DMS53 treated with DMSO at 0.1 percent for 48 hours (cell line): ENCODE results near the gene RALB.

Experiments used
- DNase-seq: peaks from one replicate; lab custom pipeline; 2025; ENCODE audit not compliant: unreplicated experiment; lab: John Stamatoyannopoulos, UW

Gene RALB, protein sequence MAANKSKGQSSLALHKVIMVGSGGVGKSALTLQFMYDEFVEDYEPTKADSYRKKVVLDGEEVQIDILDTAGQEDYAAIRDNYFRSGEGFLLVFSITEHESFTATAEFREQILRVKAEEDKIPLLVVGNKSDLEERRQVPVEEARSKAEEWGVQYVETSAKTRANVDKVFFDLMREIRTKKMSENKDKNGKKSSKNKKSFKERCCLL

DNA sequence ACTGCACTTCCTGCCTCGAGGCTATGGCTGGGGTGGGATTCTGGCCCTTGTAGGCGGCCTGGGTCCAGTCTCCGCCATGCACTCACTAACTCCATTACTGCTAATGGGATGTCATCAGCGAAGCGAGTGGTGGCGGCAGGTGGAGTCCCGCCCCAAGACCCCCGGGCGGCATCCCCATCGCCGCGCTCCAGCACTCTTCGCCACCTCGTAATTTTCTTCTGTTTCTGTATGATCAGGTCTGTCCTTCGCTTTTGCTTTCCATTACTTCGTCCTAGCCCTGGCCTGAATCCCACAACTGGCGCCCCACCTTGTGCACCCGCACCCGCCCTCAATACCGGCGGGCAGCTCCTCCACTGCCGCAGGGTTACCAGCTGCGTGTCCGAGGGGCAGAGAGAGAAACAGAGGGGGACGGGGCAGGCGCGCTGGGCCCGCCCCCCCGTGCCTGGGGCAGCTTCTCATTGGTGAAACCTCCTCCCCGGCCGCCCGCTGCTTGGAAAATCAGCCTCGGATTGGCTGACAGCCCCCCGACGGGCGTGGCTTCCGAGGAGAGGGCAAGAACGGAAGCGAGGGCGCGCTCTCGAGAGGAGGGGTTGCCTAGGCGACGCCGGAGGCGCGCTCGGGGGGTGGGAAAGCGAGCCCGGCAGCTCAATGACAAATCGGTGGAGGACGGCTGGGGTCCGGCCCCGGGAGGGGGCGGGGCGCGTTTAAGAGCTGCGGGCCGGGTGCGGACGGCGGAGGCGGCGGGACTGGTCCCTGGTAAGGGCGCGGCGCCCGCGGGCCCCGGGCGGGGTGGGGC is at the start of gene RALB:
RALB (plus strand) TSS at position 628 of the 796 bp plus-strand sequence. CDS start 25,813 bp downstream, outside the sequence.
- peak; percentile 94 for DNase-seq

DNA sequence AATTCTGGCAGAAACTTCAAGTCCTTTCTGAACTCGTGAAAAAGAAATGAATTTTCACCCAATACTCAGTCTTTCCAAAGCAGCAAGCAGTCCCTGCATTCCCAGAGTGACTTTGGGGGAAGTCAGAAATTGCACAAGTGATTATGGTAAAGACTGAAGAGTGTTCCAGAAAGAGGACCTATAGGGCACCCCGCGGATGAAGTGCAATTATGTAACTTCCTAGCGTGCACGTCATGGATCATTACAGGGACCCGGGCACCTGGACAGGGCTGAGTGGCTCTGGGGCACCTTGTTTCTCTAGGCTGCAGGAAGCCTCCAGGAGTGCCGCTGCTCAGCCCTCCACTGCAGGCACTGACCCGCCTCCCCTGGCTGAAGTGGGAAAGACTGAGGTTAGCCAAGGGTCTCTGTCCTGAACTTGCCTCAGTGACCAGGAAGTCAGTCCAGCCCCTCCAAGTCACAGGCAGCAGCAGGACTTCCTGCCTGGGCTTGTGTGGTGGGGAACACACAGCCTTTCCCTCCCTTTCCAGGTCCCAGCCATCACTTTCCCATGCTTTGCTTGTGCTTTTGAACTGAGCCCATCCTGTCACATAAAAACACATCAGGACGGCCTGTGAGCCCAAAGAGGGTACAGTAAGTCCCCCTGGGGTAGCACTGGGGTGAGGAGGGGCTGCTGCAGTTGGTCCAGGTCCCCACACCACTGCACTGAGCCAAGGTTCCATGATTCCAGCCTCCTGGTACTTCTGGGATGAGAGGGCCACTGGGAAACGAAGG is 49.2 kb upstream of the RALB start:
- DNase-seq, result no peak

DNA sequence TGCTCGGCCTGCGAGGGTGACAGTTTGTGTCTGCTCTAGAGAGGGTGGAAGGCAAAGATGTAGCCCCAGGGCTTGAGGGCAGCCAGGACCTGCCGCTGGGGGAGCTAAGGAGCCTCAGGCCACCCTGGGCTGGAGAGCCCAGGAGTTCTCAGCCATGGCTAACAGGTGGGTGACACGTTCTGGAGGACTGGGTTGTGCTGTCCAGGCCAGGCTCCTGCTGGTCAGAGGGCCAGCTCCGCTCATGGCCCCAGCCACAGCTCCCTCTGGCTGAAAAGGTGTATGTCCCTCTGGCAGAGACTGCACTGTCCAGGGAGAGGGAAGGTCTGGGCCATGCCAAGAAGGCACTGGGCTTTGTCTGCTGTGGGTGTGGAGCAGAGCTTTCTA is 48.6 kb upstream of the RALB start:
- DNase-seq, result no peak

DNA sequence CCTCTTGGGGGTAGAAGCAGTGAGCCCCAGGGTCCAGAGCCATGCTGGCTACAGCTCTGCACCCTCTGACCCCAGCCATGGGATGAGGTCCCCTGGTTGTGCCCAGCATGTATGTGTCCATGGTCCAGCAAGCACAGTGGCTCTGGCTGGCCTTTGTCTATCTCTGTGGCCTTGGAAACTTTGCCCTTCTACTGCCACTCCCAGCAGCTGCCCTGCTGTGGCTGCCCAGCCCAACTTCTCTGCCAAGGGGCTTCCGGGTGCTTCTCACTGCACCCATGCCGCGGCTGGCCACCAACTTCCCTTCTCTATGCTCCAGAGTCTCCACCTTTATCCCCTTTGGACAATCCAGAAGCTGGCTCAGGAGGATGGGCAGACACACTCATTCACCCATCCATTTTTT is 48.2 kb upstream of the RALB start:
- no peak for DNase-seq

GRCh38 chr2:120204945-120205670 is 47.5 kb upstream of the RALB start:
- no peak for DNase-seq

GRCh38 chr2:120206022-120206581 is 46.5 kb upstream of the RALB start:
- no peak for DNase-seq

- DNase-seq, result no peak
Measured at GRCh38 chr2:120208381-120209353, 44.0 kb upstream of the RALB start.

- no peak for DNase-seq
Measured at GRCh38 chr2:120209427-120210269, 43.0 kb upstream of the RALB start.

DNA sequence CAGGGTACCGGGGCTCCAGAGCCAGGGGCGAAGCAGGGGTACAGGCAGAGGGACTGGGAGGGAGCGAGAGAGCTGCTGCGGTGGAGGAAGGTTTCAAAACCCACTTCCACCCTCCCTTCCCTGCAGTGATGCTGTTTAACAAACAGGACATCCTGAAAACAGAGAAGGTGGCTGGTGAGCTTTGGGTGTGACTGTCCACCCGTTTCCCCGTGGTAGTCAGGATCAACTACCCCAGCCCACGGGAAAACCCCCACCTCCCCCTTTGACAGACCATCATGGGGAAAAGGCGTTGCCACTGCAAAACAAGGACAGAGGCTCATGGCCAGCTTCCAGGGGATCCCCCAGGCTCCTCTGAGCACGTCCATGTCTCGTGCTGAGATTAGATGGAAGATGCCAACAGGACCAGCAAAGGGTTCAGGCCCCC is 42.4 kb upstream of the RALB start:
- DNase-seq, result no peak

GRCh38 chr2:120218181-120218580 is 34.5 kb upstream of the RALB start:
- no peak for DNase-seq

- DNase-seq, result no peak
Measured at GRCh38 chr2:120219291-120219690, 33.4 kb upstream of the RALB start.

- no peak for DNase-seq
Measured at GRCh38 chr2:120219766-120220165, 32.9 kb upstream of the RALB start.

GRCh38 chr2:120220756-120221155 is 31.9 kb upstream of the RALB start:
- DNase-seq, result no peak

DNA sequence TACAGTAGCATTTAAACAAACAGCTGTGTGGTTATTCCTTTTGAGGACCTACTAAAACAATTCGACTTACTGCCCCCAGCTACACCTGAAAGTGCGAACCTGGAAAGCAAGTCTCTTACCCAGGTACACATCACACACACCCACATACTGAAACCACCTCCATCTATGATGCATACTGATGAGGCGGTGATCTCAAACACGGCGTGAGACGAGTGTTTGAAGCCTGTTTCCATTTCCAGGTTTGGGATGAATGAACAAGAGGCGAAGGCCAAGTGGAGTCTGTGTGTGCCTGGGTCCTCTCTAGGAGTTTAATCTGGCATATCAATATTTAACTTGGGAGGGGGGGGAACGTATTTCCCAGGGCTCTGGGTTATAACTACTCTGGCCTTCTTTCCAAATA is 31.0 kb upstream of the RALB start:
- no peak for DNase-seq

GRCh38 chr2:120222186-120223033 is 30.2 kb upstream of the RALB start:
- no peak for DNase-seq

- peak; percentile 77 for DNase-seq
Measured at GRCh38 chr2:120223034-120223912, 29.4 kb upstream of the RALB start, which contains the start of gene TMEM185B. Gene TMEM185B (minus strand): TSS chr2:120223400. CDS start chr2:120222976, 424 bp downstream.

- no peak for DNase-seq
Measured at GRCh38 chr2:120224256-120224655, 28.4 kb upstream of the RALB start.
